Stimulated activated CD4-positive, alpha-beta T cell treated with anti-CD3 and anti-CD28 coated beads, TNF-alpha, amount 100 ng/mL, for 48 hours (primary cell): Measurements from ENCODE around the gene HIVEP2.
A peak's percentile ranks its signal among the peaks of the same experiment; 100 is the strongest.

ENCODE experiments used
- DNase-seq, 3 donors: peaks; one replicate each; pipeline ENCODE4 v3.0.0-alpha.2; 2020; ENCODE audit warnings: low read depth in 3 of 3

Gene HIVEP2

DNA sequence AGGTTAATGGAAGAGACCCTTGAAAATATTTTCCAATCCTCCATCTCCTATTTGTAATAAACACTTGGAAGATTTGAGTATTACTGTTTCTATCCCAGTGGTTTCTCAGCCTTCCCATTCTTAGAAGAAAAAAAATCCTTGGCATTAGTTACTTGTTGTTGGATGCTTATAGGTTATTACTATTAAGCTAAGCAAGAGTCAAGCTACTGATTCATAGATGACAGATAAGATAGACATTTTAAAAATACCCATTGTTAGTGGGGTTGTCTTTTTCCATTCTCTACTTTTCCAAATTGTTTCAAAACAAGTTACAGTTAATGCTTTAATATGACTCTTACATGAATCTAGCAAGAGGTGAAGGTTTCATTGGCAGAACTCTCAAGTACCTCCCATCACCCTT is 158.5 kb downstream of the HIVEP2 start:
- no peak for DNase-seq

DNA sequence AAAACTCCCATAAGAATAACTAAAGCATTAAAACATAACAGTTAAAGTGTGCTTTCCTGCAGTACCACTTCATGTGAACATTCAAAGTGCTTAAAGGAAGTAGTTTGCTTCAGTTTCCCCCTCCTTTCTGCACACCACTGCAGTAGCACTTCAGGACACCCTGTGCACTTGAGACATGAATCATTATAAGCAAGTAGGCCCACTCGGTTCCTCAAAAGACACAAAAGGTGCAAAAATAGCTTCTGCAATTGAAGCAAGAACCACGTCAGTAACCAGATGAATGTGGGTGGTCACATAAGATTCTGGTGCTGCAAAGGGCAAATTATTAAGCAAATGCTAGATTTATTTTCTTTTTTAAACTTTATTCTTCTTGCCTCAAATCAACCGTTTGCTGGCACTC is 160.6 kb downstream of the HIVEP2 start:
- no peak for DNase-seq

DNA sequence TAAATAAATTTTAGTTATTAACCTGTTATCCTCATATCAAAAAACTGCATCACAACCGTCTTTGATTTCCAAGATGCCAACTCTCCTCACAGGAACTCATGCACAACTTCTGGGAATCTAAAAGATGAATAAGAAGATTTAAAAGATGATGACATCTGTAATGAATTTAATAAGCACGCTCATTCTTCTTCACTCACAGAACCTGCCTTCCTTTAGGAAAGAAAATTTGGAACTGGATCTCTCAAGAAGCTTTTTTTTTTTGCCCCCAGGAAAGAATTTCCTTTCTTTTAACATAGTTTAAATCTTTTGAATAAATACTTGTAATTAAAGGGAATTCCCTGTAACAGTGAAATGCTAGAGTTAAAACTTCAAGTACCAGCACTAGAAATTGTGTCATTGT is 161.5 kb downstream of the HIVEP2 start:
- no peak for DNase-seq

DNA sequence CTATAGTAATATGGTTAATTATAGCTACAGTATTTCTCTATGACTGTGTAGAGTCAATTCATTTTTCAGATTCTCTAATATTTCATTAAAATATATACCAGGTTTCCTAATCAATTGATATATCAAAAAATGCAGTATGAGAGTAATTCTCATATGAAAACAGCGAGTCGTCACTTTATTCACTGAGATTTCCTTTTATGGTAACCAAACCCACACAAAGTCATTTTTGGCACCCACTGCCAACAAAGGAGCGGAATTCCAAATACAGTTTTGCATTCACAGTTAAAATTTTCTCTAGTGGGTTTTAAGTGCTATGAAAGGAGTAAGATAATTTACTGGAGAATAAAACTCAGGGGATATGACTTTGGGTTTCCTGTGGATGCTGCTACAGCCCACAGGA is 163.8 kb downstream of the HIVEP2 start:
- DNase-seq, result no peak

DNA sequence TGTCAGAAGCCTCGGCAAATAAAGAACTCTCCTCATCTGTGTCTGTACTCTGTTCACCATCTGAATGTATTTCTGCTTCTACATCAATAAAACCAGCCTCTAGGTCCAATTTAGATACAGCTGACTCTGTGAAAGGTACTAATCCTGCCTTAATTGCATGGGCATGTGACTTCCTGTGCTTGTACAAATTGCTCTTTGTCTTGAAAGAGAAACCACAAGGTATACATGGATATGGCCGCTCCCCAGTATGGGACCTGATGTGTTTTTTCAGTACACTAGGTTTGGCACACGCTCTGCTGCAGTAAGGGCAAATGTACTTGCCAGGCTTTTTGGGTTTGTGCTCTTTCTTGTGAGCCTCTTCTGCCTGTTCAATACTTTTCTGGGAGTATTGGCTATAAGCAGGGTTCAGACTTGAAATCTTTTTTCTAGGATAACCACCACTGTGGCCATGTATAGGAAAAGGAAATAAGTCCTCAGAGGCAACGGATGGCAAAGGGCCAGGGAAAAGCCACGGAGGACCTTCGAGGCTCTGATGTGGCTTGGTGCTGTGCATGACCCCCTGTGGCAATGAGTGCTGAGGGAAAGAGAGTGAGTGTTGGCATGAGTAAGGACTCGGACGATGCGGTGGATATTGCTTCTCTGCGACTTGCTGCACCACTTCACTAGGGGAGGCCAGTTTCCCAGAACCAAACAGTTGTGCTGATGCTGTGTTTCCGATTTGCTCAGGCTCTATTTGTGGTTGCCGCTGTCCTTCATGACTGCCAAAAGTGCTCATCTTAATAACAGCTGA is 170.9 kb downstream of the HIVEP2 start:
- DNase-seq, result no peak

DNA sequence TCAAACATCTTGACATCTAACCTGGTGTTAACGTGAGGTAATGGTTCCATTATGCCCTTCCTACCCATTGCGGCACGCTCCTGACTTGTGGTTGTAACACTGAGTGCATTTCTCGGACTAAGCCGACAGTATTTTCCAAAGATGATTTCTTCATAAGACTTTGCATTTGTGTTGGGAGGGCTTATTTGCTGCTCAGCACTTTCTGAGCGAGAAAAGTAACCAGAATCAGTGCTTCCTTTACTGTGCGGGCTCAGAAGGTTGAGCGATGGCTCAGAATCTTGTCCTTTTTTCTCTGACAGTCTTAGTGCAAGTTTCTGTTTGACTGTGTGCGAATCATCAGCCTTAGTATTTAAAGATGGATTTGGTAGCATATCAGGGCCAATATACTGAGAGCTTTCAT is 171.7 kb downstream of the HIVEP2 start:
- peak in 1 of 3 donors; percentile 29 for DNase-seq

DNA sequence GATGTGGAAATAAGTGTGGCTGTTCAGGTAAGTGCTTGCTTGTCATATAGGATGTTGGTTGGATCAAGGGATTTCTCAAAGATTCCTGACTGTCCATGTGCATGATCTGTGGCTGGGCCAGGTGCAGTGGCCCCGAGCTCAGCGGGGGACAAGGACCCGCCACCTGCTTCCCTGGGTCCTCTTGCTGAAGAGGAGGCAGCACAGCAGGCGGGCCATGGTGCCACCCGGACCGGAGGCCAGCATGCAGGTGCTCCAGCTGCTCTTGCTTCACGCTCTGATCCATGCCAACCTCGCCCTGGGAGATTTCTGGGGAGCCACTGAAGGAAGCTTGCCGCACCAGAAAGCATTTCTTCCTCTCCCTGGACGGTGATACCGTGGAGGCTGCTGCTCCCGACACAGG is 173.8 kb downstream of the HIVEP2 start:
- DNase-seq, result no peak

DNA sequence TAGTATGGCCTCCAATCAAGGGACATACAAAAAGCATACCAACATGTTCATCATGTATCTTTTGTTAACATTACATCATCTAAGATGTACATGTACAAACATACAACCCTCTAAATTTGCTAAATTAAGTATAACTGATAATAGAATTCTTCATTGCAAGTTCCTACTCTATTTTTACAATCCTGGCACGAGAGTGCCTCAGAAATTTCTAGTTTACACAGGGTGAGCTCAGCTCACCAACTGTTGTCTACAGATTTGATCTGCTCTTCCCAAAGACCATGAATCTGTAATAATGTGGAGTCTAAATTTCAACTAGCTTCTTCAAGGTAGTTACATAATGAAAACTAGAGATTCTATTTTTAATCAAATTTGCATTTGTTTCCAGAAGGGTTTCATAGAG is 179.7 kb downstream of the HIVEP2 start:
- DNase-seq, result no peak

DNA sequence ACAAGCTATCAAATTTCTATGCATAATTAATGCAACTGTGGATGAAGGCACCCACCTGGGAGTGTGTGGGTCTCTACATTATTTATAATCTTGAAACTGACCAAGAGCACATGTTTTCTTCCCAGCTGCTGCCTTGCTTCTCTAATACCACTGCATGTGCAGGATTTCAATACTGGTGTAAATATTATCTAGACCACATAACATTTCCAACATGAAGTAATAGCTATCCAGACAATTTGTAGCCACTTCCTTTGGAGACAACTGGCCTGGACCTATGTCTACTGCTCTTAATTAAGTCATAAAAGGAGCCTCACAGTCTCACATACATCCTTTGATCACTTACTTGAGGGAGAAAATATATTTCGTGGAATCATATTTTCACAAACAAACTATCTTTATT is 180.7 kb downstream of the HIVEP2 start:
- DNase-seq, result no peak

DNA sequence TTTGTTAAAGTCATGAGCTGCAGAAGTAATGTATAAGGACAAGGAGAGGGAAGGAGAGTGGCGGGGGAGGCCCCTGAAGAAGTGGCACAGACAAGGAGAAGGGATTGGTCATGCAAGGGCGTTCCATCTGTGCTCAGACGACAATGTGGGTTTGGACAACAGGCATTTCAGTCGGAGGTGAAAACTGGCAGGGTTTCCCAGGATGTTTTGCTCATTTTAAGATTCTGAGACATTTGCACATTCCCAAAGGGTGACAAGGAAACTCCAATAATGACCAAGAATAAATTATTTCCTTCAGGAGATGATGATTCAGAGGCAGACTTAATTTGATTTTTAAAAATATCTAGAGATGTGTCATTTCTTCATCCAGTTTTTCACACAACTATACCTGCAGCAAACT is 181.8 kb downstream of the HIVEP2 start:
- no peak for DNase-seq

DNA sequence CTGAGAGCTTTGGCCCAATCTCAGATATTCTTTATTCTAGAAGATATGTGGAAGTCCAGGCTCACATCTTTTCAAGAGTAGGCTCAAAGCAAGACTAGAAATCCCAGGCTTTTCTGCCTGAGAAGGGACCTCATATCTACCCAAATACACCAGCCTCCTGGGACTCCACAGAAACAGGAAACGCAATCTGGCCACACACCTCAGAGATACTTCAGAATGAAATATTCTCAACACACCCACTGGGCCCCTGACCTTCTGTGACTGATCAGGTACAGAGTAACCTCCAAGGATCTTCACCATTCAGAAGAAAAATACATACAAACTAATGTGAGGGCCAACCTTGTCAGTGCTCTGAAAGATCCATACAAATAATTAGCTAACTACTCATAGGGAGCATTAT is 183.2 kb downstream of the HIVEP2 start:
- no peak for DNase-seq

DNA sequence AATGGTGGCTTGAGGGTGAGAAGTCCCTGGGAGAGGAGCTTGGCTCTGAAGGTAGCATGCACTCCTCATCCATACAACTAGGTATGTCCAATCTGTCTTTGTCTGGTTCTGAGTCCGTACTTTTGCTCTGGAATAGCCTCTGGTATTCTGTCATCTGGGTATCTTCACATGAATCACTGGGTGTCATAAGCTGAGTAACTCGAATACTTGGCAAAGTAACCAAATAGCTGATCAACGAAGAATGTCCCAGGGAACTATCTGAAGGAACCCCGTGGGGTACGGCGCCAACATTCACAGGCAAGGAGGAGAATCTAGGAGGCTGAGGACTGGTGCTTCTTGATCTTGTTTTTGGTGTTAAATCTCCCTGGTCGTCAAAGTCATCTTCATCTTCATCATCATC is 184.8 kb downstream of the HIVEP2 start:
- no peak for DNase-seq

DNA sequence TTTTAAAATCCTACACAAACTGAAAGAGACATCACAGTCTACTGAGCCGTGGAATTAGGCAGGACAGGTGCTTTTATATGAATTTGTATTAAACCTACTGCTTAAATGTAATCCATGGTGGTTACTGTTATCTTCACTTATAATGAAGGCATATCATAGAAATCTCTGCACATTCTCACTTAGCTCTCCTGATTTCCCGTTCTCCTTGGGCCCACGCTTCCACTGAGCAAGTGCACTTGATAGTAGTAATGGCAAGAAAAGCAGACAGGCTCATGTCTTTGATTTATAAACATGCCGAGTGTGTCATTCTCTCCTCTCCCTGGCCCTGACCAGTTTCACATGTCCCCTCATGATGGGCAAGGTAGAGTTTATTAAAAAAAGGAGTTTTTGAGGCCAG is 186.3 kb downstream of the HIVEP2 start:
- DNase-seq, result no peak

DNA sequence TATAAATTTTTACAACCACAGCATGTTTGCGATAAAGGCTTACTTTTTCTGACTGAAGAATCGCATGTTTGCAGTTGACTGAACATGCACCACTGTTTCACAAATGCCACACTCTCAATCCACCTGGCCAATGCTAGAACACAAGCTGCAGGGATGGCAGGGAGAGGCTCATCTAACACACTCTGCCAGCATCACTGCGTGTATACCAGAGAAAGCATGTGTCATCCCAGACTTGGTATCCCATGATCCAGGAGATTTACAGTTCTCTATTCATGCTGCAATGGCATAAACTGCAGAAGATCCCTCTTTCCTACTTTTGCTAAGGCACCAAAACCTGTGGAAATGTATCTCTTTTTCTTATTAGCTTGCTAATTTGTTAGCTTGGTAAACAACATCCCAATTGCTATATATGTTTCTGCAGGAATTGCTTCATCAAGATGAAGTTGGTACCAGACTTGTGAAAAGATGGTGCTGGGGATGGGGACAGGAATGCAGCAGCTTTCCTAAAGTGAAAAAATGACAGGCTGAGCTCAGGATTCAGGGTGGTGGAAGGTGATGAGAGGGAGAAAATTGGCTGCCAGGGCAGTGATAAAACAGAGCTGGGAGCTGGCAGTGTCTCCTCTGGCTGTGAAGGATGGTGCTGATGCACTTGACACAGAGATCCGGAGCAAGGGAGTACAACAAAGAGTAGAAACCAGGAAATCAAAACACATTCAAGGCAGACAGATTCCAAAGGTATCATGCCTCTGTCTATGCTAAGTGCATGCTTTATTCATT is 186.9 kb downstream of the HIVEP2 start:
- DNase-seq, result no peak

DNA sequence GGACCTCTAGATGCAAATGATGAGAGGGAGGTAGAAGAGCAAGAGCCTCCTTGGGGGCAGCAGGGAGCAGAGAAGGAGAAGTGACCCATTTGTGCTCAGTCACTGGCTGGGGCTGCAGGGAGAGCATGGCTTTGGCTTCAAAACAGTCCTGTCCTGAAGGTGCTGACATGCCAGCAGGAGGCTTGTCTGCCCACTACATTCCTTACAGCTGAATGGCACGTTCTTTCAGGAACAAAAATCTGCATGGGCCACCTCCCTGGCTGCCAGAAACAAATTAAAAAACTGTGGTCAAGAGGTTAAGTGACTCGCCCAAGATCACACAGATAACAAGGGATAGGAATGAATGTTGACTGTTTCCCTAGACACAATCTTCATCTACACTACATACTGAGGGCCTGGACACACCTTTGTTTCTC is 188.8 kb downstream of the HIVEP2 start:
- DNase-seq, result no peak

DNA sequence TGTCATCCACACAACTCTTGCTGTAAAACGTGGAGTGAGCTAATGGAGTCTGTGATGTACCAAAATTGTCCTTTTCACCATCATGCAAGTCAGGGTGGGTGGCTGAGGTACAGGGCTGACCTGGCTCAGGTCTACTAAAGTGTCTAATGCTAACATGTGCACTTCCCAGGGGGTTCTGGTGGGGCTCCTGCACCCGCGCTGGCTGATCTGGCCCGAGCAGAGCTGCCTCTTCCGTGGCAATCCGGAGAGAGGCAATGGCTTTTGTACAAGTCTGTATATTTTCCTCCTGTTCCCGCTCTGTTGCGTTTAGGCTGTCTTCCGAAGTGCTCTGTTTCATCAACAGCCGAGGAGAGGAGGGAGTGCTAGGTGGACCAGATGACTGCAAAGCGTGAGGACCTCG is 191.8 kb downstream of the HIVEP2 start:
- DNase-seq, result no peak

DNA sequence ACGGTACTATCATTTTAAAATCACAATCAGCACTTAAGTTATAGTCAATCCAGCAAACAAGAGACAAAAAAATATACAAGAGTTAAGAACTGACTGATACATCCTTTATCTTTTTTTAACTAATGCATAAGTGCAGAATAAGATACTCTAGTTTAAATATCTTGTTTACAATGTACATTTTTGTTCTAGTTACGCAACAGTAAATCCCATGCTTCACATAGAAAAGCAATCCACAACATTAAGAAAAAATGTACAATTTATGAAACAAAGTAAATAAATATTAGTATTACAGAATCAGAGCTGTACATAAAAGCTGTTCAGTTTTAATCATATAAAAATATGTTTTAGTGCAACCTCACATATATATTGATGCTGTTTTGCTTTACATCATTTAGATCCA is 192.6 kb downstream of the HIVEP2 start:
- no peak for DNase-seq

DNA sequence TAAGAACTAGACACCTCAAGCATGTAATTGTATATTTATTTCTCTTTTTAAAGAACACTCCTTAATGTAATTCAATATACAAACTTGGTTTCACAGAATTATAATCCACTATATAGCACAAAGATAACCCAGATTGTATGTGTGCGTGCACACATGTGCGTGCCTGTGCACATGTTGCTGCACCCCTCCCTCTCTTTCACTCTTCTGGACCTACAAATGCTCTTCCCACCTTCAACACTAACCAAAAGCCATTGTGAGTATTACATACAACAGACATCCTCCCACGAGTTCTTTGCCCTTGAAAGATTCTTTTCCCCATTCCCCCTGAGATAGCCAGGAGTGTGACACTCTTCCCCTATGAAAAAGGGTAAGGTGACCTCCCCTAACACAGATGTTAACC is 193.5 kb downstream of the HIVEP2 start:
- DNase-seq, result no peak

DNA sequence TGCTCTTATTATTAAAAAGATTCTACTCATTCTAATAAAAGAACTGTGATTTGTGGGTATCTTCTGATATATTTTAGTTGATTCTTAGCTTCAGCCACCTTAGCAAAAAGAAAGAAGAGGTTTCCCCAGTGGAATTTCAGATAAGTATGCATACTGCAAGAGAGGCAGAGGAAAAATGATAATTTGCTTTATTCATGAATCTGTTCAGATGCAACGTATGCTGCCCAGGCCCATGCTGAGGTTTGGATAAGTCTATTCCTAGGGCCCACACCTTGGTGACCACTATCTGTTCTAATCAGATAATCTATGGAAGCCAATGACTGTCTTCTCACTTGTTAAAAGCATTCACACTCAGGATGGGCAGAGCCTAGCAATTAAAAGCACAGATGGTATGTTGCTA is 194.0 kb downstream of the HIVEP2 start:
- DNase-seq, result no peak

DNA sequence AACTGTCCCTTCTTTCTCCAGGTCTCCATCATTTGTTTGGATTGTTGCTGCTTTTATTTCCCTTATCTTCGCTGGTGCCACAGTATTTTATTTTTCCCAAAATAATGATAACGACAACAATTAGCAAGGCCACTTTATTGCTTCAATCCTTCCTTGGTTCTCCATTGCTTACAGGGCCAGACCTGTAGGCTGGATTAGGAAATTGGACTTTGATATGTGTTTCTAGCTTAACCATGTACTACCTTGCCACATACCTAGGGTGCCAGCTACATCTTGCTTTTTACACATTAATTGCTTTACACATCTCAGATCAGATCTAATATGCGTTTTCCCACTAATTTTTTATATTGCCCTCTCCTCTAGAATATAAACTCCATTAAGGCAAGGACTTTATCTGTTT is 195.4 kb downstream of the HIVEP2 start:
- DNase-seq, result no peak

DNA sequence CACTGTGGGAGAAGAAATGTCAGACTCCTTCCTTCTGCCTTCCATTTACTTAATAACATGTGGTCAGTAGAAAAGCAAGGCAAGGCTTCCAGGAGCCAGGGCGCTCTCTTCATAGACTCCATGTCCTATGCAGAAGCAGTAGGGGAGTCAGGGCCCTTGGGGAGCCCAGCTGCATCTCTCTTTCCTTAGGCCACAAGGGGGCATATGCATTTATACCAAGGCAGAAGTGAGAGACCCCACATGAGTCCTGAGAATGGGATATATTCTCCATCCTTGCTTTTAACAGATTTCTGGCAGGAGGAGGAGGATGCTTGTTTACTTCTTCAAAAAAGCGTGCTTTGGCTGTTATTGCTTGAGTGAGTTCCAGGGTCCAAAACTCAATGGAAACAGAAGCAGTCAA is 198.5 kb downstream of the HIVEP2 start:
- DNase-seq, result no peak

DNA sequence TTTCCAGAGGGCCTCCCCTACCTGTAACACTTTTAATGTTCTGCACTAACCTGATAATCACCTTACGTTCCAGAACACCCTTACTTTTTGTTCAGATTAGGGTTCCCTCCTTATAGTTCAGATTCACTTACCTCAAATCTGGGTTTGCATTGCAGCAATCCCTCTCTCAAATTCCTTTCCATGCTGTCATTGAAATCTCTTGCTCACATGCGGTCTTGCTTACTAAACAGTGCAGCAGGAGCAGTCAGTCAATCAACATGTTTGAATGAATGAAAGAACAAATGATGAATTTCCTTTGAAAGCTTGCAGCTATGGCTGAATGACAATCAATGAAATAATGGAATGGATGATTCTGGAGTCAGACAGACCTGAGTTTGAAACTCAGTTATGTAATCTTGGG is 200.1 kb downstream of the HIVEP2 start:
- no peak for DNase-seq

DNA sequence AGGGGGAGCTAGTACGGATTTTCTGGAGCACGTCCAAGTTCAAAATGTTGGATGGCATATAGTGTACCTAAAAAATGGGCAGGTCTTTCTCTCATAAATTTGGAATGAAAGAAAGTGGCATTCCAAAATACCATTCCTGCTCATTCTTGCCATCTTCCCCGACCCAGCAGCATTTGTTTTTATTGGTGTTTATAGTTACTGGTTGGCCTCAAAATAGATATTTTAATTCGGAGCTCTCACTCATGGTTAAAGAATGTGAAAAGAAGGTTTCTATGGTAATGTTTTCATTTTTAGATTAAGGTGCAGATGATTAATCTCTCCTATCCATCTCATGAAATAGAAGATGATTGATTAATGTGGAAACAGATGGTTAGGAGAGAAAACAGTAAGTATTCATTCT is 204.5 kb downstream of the HIVEP2 start:
- no peak for DNase-seq

DNA sequence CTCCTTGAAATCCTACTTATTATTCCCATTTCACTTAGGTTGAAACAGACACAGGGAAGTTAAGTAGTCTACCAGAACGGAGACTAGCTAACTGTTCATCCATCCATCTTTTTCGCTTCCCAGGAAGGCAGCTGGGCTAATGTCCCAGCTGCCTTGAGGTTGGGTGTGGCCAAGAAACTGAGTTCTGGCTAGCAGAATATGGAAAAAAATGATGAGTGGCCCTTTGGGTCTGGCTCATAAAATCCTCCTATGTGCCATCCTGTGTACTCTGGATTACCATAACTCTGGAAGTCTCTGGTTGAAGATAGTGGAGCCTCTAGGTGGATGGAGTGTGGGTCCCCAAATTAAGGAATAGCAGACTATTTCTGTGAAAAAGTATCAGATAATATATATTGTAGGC is 206.2 kb downstream of the HIVEP2 start:
- no peak for DNase-seq
